Tibial artery (tissue), 4 donors: ENCODE measurements around the gene EPSTI1.

Experiments used
- DNase-seq, 2 donors: peaks; one replicate each; pipeline ENCODE4 v3.0.0-alpha.2; 2019
- H3K27ac ChIP-seq, 2 donors: fragments of 200-600 bp; sonication (generic) in 1 of 2; 1 replicate in 1 of 2; 2 replicates in 1 of 2; pipeline ENCODE4 v1.5.1; 2018 to 2019; ENCODE audit warnings: mild to moderate bottlenecking in 1 of 2
- H3K27me3 ChIP-seq, 2 donors: fragments of 200-600 bp; sonication (generic) in 1 of 2; one replicate each; pipeline versions ENCODE4 v1.5.1 to v1.6.0; 2016 to 2019
- H3K36me3 ChIP-seq, 3 donors: fragments of 200-600 bp; sonication (generic) in 2 of 3; one replicate each; pipeline ENCODE4 v1.5.1; 2016 to 2019; ENCODE audit warnings: mild to moderate bottlenecking in 2 of 3
- H3K4me1 ChIP-seq, 4 donors: fragments of 200-600 bp; sonication (generic) in 2 of 4; 1 replicate in 3 of 4; 2 replicates in 1 of 4; pipeline ENCODE4 v1.5.1; 2016 to 2019
- H3K4me3 ChIP-seq, 2 donors: fragments of 200-600 bp; sonication (generic) in 1 of 2; 1 replicate in 1 of 2; 2 replicates in 1 of 2; pipeline ENCODE4 v1.5.1; 2018 to 2019; ENCODE audit warnings: mild to moderate bottlenecking in 2 of 2
- H3K9me3 ChIP-seq, 3 donors: fragments of 200-600 bp; sonication (generic) in 1 of 3; one replicate each; pipeline ENCODE4 v1.5.1; 2016 to 2019
- CTCF ChIP-seq, 2 experiments: fragments of 200-600 bp in 1 of 2; fragments of 450-650 bp in 1 of 2; IDR thresholded peaks; one replicate each; pipeline ENCODE4 v1.5.1; 2017 to 2019; ENCODE audit warnings: antibody characterized with exemption in 2 of 2, mild to moderate bottlenecking in 1 of 2, moderate library complexity in 1 of 2
- intact Hi-C: fragments of 100-400 bp; cut with DNase I; formaldehyde crosslinking; loops from one replicate; pipeline ENCODE4 v1.15.0; 2023; ENCODE audit warnings: low total_unique reads

The EPSTI1 gene

GRCh38 chr13:43014162-43014561 is 22.1 kb upstream of the EPSTI1 start:
- no peak for DNase-seq
- TF ChIP-seq CTCF (IDR thresholded peaks at IDR 0.05): no peak
- H3K27me3 ChIP-seq: no peaks in the 10 kb centered on the region
- no peak overlapping the region for H3K4me3 ChIP-seq
- intact Hi-C loops: no loop called here
- H3K9me3 ChIP-seq: no peaks in the 10 kb centered on the region
- H3K4me1 ChIP-seq: no peaks in the 10 kb centered on the region
- H3K27ac ChIP-seq: no peak overlapping the region
- H3K36me3 ChIP-seq: no peaks in the 10 kb centered on the region

- H3K4me3 ChIP-seq: no peak overlapping the region
- H3K27ac ChIP-seq: no peak overlapping the region
- no peaks in the 10 kb centered on the region for H3K27me3 ChIP-seq
- no peaks in the 10 kb centered on the region for H3K9me3 ChIP-seq
- intact Hi-C loops: no loop called here
- peaks cover 0 to 5% (median 0%) of the 10 kb centered on the region in 4 donors for H3K4me1 ChIP-seq
- no peak for TF ChIP-seq CTCF (IDR thresholded peaks at IDR 0.05)
- no peak for DNase-seq
- no peaks in the 10 kb centered on the region for H3K36me3 ChIP-seq
Measured at GRCh38 chr13:43009506-43009905, 17.5 kb upstream of the EPSTI1 start.

DNA sequence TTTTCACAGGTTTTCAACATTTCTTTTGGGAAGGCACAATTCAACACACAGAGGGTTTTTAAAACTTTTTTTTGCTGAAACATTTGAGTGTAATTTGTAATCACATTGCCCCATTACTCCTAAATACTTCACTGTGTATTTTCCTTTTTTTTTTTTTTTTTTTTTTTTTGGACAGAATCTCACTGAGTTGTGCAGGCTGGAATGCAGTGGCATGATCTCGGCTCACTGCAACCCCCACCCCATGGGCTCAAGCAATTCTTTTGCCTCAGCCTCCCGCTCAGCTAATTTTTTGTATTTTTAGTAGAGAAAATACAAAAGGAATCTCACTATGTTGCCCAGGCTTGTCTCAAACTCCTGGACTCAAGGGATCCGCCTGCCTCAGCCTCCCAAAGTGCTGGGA is 16.6 kb upstream of the EPSTI1 start:
- Histone ChIP-seq H3K4me3 (no peak overlapping the region), H3K27me3 (no peaks in the 10 kb centered on the region), H3K4me1 (peaks cover 0 to 5% (median 0%) of the 10 kb centered on the region in 4 donors), H3K9me3 (no peaks in the 10 kb centered on the region), H3K36me3 (no peaks in the 10 kb centered on the region), H3K27ac (no peak overlapping the region)
- no peak for DNase-seq
- intact Hi-C loops: no loop called here
- TF ChIP-seq CTCF (IDR thresholded peaks at IDR 0.05): no peak

DNA sequence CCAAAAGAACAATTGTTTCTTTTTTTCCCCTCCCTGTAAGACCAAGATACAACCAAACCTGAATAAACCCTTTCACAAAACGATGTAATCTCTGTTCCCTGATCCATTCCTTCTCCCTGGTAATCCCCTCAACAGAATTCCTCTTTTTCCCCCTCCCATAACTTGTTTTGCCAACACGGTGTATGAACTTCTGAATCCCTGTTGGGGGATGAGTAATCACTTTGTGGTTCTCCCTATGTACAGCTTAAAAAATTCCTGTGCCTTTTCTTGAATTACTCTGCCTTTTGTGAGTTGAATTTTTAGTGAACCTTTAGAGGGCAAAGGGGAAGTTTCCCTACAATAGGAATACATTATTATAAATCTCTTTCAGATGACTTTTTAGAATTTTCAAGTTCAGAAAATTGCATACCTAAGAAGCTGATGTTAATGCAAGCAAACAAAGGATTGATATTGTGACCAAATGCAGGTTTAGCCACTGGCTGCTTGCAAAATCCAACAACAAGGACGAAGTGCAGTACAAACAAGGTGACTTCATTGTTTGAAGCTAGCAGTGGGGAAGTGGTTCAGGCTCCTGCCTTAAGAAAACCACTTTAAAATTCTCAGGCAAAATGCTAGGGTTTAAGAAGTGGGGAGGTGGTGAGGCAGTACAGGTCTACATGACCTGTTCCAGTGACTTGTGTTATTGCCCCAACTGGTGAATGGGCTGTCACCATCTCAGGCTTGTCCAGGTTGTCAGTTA is 15.0 kb upstream of the EPSTI1 start:
- Histone ChIP-seq H3K4me3 (no peak overlapping the region), H3K27me3 (no peaks in the 10 kb centered on the region), H3K4me1 (peaks cover 0 to 5% (median 0%) of the 10 kb centered on the region in 4 donors), H3K36me3 (no peaks in the 10 kb centered on the region), H3K27ac (no peak overlapping the region), H3K9me3 (no peaks in the 10 kb centered on the region)
- TF ChIP-seq CTCF (IDR thresholded peaks at IDR 0.05): no peak
- no peak for DNase-seq
- intact Hi-C loops: no loop called here

GRCh38 chr13:43005460-43006236 is 13.6 kb upstream of the EPSTI1 start:
- no peak overlapping the region for H3K4me3 ChIP-seq
- intact Hi-C loops: no loop called here
- H3K27me3 ChIP-seq: no peaks in the 10 kb centered on the region
- no peak for TF ChIP-seq CTCF (IDR thresholded peaks at IDR 0.05)
- H3K9me3 ChIP-seq: no peaks in the 10 kb centered on the region
- H3K36me3 ChIP-seq: no peaks in the 10 kb centered on the region
- no peak for DNase-seq
- H3K4me1 ChIP-seq: peaks cover 0 to 5% (median 0%) of the 10 kb centered on the region in 4 donors
- no peak overlapping the region for H3K27ac ChIP-seq
